ENCODE data around the gene PODN.

Gene PODN, protein sequence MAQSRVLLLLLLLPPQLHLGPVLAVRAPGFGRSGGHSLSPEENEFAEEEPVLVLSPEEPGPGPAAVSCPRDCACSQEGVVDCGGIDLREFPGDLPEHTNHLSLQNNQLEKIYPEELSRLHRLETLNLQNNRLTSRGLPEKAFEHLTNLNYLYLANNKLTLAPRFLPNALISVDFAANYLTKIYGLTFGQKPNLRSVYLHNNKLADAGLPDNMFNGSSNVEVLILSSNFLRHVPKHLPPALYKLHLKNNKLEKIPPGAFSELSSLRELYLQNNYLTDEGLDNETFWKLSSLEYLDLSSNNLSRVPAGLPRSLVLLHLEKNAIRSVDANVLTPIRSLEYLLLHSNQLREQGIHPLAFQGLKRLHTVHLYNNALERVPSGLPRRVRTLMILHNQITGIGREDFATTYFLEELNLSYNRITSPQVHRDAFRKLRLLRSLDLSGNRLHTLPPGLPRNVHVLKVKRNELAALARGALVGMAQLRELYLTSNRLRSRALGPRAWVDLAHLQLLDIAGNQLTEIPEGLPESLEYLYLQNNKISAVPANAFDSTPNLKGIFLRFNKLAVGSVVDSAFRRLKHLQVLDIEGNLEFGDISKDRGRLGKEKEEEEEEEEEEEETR

DNA sequence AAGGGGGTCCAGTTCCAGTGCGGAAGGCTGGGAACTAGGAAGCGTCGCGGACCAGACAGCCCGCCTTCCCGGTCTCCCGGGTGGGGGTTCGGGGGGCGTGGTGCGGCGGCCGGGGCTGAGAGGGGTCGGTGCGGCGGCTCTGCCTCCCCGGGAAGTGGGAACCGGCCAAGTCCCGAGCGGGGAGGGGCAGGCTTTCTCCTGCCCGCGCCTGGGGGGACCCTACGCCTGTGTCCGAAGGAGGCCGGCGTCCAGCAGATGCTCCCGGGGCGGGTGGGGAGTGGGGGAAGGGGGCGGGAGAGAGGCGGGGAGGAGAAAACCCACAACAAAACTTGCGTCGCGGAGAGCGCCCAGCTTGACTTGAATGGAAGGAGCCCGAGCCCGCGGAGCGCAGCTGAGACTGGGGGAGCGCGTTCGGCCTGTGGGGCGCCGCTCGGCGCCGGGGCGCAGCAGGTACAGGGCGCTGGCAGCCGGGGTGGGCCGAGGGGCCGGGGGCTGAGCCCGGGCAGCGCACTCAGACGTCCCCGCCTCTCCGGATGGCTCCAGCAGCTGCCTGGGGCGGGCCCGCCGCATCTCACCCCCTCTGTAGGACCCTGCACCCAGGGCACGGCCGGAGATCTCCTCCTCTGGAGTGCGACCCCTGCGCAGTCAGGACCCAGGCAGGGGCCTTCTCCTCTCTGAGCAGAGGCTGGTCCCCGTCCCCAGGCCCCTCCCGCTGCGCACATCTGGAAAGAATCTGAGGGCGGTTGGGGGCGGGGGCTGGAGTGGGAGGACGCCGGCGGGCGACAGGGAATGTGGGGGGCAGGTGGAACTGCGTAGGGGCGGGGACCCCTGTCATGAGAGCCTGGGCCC is at the start of gene PODN:
Gene PODN (plus strand): TSS at position 355 of the 849 bp plus-strand sequence. CDS start 7,643 bp downstream, outside the sequence.
- DNase-seq (ENCODE audit: low read depth), result no peak

- DNase-seq (ENCODE audit: low read depth), result peak; percentile 9
Measured at GRCh38 chr1:53014791-53015507, 47.1 kb upstream of the PODN start.

DNA sequence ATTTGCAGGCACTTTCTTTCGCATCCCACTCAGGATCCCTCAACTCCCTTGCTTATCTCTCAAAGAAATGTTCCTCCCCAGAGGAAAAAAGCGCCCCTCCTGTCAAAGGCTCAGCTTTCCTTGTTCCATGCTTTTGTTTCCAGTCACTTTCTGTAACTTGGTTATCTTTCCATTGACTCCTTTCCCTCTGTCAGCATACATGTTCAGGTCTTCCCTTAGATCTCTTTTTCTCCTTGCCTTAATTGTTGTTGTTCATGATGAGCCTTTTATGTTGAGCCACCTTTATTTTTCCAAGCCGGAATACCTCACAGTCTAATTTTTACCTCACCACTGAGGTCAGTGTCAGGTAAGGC is 46.5 kb upstream of the PODN start:
- DNase-seq (ENCODE audit: low read depth), result no peak

GRCh38 chr1:53016705-53017104 is 45.3 kb upstream of the PODN start:
- DNase-seq (ENCODE audit: low read depth), result no peak

DNA sequence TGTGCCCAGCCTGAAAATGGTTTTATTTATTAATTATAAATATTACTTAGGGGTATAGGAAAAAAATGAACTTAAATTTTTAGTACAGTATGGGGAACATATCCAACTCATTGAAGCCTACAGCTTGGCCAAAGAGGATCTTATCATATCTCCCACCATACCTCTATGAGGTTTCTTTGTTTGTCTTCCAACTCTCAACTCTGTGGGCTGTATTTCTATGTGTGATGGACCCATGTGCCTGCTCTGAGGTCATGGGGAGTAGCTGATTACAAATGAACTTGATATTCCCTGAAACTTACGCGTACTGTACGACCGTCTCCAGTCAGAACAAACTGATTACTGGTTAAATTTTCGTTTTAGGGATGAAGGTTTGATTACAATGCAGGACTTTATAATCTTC is 41.4 kb upstream of the PODN start:
- DNase-seq (ENCODE audit: low read depth), result no peak

DNA sequence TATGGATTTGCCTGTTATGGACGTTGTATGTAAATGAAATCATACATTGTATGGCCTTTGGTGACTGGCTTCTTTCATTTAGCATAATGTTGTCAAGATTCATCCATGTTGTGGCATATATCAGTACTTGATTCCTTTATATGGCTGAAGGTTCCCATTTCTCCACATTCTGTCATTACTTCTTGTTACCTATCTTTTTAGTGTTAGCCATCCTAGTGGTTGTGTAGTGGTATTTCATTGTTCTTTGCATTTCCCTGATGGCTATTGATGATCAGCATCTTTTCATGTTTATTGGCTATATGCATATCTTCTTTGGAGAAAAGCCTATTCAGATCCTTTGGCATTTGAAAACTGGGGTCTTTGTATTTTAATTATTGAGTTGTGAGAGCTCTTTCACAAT is 39.8 kb upstream of the PODN start:
- DNase-seq (ENCODE audit: low read depth), result no peak

- DNase-seq (ENCODE audit: low read depth), result no peak
Measured at GRCh38 chr1:53023546-53023945, 38.5 kb upstream of the PODN start.

GRCh38 chr1:53024117-53024516 is 37.9 kb upstream of the PODN start:
- no peak for DNase-seq (ENCODE audit: low read depth)

GRCh38 chr1:53025034-53025768 is 36.8 kb upstream of the PODN start:
- DNase-seq (ENCODE audit: low read depth), result no peak

DNA sequence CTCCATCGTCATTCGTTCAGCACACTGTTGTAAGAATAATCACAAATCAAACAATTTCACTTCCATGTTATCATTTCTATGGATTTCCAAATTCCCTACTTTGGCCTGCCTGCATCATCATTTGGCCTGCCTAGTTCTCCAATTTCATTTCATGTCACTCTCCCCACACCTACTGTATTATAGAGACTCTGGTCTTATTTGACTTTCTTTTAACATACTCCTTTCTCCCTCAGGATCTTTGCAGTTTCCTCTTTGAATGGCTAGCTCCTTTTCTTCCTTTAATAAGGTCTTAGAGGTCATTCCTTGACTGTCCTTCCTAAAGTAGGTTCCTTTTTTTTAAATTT is 36.3 kb upstream of the PODN start:
- no peak for DNase-seq (ENCODE audit: low read depth)

DNA sequence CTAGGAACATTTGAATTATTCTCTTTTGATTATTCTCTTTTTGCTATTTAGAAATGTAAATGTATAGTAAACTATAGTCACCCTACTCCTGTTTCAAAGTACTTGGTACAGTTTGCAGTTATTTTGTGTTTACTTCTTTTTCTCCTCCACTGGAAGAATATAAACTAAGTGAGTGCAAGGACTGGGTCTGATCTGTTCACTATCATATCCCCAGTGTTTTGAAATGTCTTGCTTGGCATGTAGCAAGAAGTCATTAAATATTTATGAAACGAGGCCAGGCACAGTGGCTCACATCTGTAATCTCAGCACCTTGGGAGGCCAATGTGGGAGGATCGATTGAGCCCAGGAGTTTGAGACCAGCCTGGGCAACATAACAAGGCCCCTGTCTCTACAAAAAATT is 35.8 kb upstream of the PODN start:
- no peak for DNase-seq (ENCODE audit: low read depth)

DNA sequence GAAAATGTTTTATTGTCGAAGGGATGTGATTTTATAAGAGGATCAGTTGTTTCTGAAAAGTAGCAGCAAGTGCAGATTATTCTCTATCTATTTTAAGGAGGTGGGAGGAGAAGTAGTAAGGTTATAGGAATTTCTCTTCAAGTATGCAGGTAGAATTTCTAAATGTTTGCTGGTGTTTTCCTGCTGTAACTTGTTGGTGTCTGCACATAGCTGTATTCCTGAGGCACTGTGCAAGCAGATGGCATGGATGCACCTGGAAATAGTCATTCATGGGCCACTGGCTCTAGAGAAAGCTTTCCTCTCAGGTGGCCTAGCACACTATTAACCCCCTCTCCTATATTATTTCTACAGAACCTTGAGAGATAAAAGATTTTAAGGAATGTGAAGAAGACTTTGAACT is 30.3 kb upstream of the PODN start:
- no peak for DNase-seq (ENCODE audit: low read depth)

DNA sequence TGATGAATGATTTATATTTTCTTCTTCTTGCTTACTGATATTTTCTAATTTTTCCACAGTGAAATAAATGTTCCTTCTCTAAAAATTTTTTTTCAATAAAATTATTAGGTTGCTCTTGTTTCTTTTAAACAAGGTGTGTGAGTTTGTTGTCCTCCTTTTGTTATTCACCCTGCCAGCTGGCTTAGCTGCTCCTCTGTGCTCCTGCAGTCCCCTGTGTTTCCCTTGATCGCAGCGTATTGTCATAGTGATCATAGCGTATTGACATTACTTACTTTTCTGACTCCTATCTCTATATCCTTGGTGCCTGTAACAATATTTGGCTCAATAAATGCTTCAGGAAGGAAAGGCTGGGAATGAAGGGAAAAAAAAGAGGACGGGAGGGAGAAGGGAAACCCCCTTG is 24.9 kb upstream of the PODN start:
- no peak for DNase-seq (ENCODE audit: low read depth)

DNA sequence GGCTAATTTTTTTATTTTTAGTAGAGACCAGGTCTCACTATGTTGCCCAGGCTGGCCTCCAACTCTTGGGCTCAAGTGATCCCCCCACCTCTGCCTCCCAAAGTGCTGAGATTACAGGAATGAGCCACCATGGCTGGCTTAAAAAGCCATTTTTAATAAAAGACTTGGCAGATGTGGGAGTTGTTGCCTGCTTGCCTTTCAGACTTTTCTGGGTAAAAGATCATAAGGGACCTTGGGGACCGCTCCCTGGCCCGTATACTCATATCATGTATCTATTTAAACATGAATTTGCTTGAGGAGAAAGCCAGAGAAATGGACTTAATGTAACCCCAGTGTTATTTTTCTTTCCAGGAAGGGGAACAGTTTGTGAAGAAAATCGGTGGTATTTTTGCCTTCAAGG is 23.4 kb upstream of the PODN start:
- no peak for DNase-seq (ENCODE audit: low read depth)

- no peak for DNase-seq (ENCODE audit: low read depth)
Measured at GRCh38 chr1:53043271-53043670, 18.7 kb upstream of the PODN start.

GRCh38 chr1:53044926-53045325 is 17.1 kb upstream of the PODN start:
- no peak for DNase-seq (ENCODE audit: low read depth)

GRCh38 chr1:53046930-53047329 is 15.1 kb upstream of the PODN start:
- DNase-seq (ENCODE audit: low read depth), result no peak

GRCh38 chr1:53047737-53048736 is 14.0 kb upstream of the PODN start:
- no peak for DNase-seq (ENCODE audit: low read depth)

- DNase-seq (ENCODE audit: low read depth), result no peak
Measured at GRCh38 chr1:53048960-53049573, 12.9 kb upstream of the PODN start.

DNA sequence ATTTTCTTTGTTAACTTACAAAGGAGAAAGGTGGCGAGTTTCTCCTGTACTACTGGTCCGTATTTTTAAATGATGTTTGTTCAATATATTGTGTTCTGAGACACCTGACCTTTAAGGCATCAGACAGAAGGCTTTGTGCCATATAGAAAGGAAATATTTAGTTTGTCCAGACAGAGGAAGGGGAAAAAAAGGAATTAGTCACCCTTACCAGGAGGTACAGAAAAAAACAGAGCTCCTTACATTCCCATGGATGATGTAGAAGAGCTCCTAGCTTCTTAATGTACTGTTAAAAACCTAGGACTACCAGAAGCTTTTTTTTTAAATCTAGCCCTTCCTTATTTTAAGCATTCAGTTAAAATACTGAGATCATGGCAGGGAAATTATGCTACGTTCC is 12.4 kb upstream of the PODN start:
- no peak for DNase-seq (ENCODE audit: low read depth)

Data from stimulated activated CD8-positive, alpha-beta memory T cell treated with anti-CD3 and anti-CD28 coated beads, Interleukin-15, amount 100 ng/mL, for 24 hours (primary cell).